ENCODE data around the gene SIN3A.

Gene SIN3A

GRCh38 chr15:75371901-75372688 lies 79.4 kb downstream of the SIN3A start:
- no peak for DNase-seq

GRCh38 chr15:75371486-75371885 lies 80.0 kb downstream of the SIN3A start:
- DNase-seq, result no peak

GRCh38 chr15:75369897-75370581 lies 81.5 kb downstream of the SIN3A start:
- DNase-seq, result no peak

GRCh38 chr15:75368689-75369239 lies 82.7 kb downstream of the SIN3A start:
- DNase-seq, result no peak

GRCh38 chr15:75367913-75368688 lies 83.4 kb downstream of the SIN3A start, which contains the start of gene MAN2C1:
Gene MAN2C1, minus strand, starts transcription at chr15:75368607. Its CDS starts 24 bp downstream, at chr15:75368583.
- DNase-seq, result peak; percentile 89

GRCh38 chr15:75367406-75367912 lies 84.0 kb downstream of the SIN3A start:
- DNase-seq, result no peak

GRCh38 chr15:75367006-75367405 lies 84.5 kb downstream of the SIN3A start:
- no peak for DNase-seq

GRCh38 chr15:75366163-75366562 lies 85.3 kb downstream of the SIN3A start:
- DNase-seq, result no peak

- no peak for DNase-seq
Measured at GRCh38 chr15:75364881-75365280, 86.6 kb downstream of the SIN3A start.

GRCh38 chr15:75363786-75364185 lies 87.7 kb downstream of the SIN3A start:
- DNase-seq, result no peak

GRCh38 chr15:75362642-75363249 lies 88.7 kb downstream of the SIN3A start:
- DNase-seq, result no peak

- DNase-seq, result no peak
Measured at GRCh38 chr15:75361989-75362641, 89.4 kb downstream of the SIN3A start.

- DNase-seq, result no peak
Measured at GRCh38 chr15:75361361-75361988, 90.0 kb downstream of the SIN3A start.

GRCh38 chr15:75360856-75361255 lies 90.6 kb downstream of the SIN3A start:
- no peak for DNase-seq

- DNase-seq, result no peak
Measured at GRCh38 chr15:75360391-75360790, 91.1 kb downstream of the SIN3A start.

GRCh38 chr15:75359537-75360250 lies 91.8 kb downstream of the SIN3A start:
- DNase-seq, result no peak

- DNase-seq, result no peak
Measured at GRCh38 chr15:75358771-75359536, 92.5 kb downstream of the SIN3A start.

- no peak for DNase-seq
Measured at GRCh38 chr15:75357976-75358673, 93.4 kb downstream of the SIN3A start.

- no peak for DNase-seq
Measured at GRCh38 chr15:75356517-75356916, 95.0 kb downstream of the SIN3A start.

All from NCI-H1105 (cell line).